SK-N-MC (cell line): Measurements from ENCODE around the gene SDR42E2.

Experiments used
- DNase-seq: peaks from one replicate; pipeline ENCODE4 v3.0.0-alpha.2; 2011; ENCODE audit warnings: low read depth, low spot score
- H3K27ac ChIP-seq: fragments of 200-600 bp; sonication (generic); 2 replicates; pipeline ENCODE4 v1.5.1; 2016; ENCODE audit warnings: mixed run types
- H3K36me3 ChIP-seq: fragments of 200-600 bp; sonication (generic); 2 replicates; pipeline ENCODE4 v1.6.1; 2017; ENCODE audit warnings: antibody characterized with exemption, low read length, mixed read lengths; ENCODE audit not compliant: insufficient read depth
- H3K4me3 ChIP-seq: fragments of 200-600 bp; sonication (generic); 2 replicates; pipeline ENCODE4 v1.5.1; 2016
- H3K9ac ChIP-seq: fragments of 200-600 bp; sonication (generic); 2 replicates; pipeline ENCODE4 v1.8.0; 2017; ENCODE audit warnings: mixed run types, mixed read lengths; ENCODE audit not compliant: insufficient read length
- H3K9me3 ChIP-seq: fragments of 200-600 bp; sonication (generic); 2 replicates; pipeline ENCODE4 v1.6.1; 2017; ENCODE audit warnings: low read depth, mild to moderate bottlenecking, antibody characterized with exemption, low read length, moderate library complexity, mixed read lengths
- EZH2 ChIP-seq: fragments of 200-600 bp; sonication (generic); IDR thresholded peaks from one replicate; pipeline ENCODE4 v1.6.1; 2017; ENCODE audit warnings: antibody characterized with exemption
- FOXP2 ChIP-seq: optimal IDR thresholded peaks from 2 replicates; pipeline ENCODE3; 2011; ENCODE audit warnings: mild to moderate bottlenecking, moderate library complexity; ENCODE audit not compliant: insufficient read depth; ENCODE audit errors: extremely low read length, control extremely low read depth
- POLR2AphosphoS5 ChIP-seq: IDR thresholded peaks from 2 replicates; pipeline ENCODE4 v1.6.1; 2012; ENCODE audit warnings: mild to moderate bottlenecking, low read depth, low read length, borderline replicate concordance

Gene SDR42E2

DNA sequence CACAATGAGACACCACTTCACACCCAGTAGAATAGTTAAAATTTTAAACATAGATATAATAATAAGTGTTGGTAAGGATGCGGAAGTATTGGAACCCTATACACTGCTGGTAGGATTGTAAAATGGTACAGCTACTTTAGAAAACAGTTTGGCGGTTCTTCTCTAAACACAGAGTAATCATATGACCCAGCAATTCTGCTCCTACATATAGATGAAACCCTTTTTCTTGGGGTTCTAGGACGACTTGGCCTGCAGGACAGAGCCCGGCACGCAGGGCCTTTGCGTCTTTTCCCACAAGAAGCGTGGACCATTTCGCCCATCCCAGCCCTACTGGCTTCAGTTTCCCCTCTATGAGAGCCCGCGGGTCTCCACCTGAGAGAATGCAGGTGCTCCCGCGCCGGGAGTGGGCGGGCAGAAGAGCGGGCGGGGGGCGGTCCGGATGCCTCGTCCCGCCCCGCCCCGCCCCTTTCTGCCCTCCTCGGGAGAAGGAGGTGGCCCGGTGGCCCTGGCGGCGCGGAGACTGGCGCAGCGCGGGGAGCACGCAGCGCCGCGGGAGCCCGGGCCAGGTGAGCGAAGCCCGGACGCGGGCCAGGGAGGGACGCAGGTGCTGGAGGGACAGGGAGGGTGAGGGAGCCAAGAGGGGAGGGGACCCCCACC, at the start of gene SDR42E2:
Gene SDR42E2, plus strand, starts transcription at position 508 of the 657 bp plus-strand sequence. CDS start 3,077 bp downstream, outside the sequence.
- Histone ChIP-seq H3K9me3 (no peaks in the 10 kb centered on the region), H3K9ac (no peak within 1 kb of the TSS), H3K4me3 (no peak within 1 kb of the TSS), H3K27ac (no peak within 1 kb of the TSS), H3K36me3 (no peaks in the 10 kb centered on the region)
- no peak for DNase-seq
- TF ChIP-seq FOXP2 (no peak), POLR2AphosphoS5 (no peak), EZH2 (no peak)

DNA sequence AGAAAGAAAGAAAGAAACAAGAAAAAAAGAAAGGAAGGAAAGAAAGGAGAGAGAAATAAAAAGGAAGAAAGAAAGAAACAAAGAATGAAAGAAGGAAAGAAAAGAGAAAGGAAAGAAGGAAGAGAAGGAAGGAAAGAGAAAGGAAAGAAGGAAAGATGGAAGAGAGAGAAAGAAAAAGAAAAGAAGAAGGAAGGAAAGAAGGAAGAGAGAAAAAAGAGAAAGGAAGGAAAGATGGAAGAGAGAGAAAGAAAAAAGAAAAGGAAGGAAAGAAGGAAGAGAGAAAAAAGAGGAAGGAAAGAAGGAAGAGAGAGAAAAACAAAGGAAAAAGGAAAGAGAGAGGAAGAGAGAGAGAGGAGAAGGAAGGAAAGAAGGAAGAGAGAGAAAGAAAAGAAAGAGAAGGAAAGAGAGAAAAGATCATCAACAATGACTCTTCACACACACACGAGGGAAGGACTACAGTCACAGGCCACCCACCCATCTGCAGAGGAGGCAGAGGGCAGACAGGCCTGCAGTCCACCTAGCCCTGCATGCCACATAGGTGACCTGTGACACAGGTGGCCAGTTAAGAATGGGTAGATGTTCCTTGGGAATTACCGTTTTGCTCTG, 46.1 kb upstream of the SDR42E2 start:
- no peak for TF ChIP-seq POLR2AphosphoS5
- TF ChIP-seq FOXP2: no peak
- no peak for TF ChIP-seq EZH2
- H3K4me3 ChIP-seq: no peak overlapping the region
- no peaks in the 10 kb centered on the region for H3K36me3 ChIP-seq
- DNase-seq: no peak
- H3K9me3 ChIP-seq: no peaks in the 10 kb centered on the region
- H3K9ac ChIP-seq: no peak overlapping the region
- H3K27ac ChIP-seq: no peak overlapping the region

DNA sequence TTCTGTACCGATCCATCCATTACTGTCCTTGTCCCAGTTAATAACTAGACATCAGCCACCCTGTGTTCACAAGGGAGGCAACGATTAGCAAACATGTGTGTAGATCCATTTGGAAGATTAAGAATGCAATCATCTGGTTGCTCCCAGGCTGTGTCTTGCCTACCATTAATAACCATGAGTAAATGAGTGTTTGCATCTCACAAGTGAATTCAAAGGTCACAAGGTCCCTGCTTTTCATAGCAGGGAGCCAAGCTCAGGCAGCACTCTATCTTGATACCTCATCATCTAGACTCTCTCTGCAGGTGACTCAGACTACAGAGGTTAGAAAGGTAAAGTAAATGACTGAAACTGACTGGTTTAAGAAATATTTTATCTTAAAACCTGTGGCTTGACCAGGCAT, 44.7 kb upstream of the SDR42E2 start:
- no peaks in the 10 kb centered on the region for H3K9me3 ChIP-seq
- H3K36me3 ChIP-seq: no peaks in the 10 kb centered on the region
- no peak overlapping the region for H3K4me3 ChIP-seq
- TF ChIP-seq POLR2AphosphoS5 (no peak), FOXP2 (no peak), EZH2 (no peak)
- H3K27ac ChIP-seq: no peak overlapping the region
- DNase-seq: no peak
- no peak overlapping the region for H3K9ac ChIP-seq

DNA sequence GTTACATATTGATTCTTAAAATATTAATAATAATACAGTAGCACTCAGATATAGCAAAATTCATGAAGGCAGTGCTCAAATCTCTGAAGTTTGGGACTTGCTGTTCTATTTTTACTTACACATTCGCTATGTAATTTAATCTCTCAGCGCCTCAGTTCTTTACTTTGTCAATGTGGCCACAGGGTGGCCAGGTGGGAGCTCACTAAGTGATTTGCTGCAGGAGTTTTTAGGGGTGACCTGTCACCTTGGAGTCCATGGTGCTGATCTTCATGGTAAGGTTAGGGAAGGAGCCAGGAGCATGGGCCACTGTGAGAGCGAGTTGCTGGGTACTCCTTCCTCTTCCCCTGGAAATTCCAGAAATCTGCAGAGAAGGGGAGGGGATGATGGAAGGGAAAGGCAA, 41.9 kb upstream of the SDR42E2 start:
- no peak overlapping the region for H3K4me3 ChIP-seq
- H3K36me3 ChIP-seq: no peaks in the 10 kb centered on the region
- no peak overlapping the region for H3K9ac ChIP-seq
- no peak for DNase-seq
- H3K9me3 ChIP-seq: no peaks in the 10 kb centered on the region
- no peak overlapping the region for H3K27ac ChIP-seq
- TF ChIP-seq EZH2 (no peak), POLR2AphosphoS5 (no peak), FOXP2 (no peak)

DNA sequence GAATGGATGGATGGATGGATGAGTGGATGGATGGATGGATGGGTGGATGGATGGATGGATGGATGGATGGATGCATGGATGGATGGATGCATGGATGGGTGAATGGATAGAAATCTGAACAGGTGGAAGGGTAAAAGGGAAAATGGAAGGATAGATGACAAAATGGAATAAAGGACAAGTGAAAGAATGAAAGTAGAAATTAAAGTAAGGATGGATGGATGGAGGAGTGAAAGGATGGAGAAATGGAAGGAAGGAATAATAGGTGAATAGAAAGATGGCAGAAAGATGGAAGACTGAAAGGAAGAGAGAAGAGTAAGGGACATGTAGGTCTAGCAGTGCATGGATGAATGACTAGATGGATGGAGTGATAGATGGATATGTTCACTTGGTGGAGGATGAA, 40.1 kb upstream of the SDR42E2 start:
- DNase-seq: no peak
- Histone ChIP-seq H3K4me3 (no peak overlapping the region), H3K27ac (no peak overlapping the region), H3K9me3 (no peaks in the 10 kb centered on the region), H3K36me3 (no peaks in the 10 kb centered on the region), H3K9ac (no peak overlapping the region)
- TF ChIP-seq POLR2AphosphoS5 (no peak), EZH2 (no peak), FOXP2 (no peak)

DNA sequence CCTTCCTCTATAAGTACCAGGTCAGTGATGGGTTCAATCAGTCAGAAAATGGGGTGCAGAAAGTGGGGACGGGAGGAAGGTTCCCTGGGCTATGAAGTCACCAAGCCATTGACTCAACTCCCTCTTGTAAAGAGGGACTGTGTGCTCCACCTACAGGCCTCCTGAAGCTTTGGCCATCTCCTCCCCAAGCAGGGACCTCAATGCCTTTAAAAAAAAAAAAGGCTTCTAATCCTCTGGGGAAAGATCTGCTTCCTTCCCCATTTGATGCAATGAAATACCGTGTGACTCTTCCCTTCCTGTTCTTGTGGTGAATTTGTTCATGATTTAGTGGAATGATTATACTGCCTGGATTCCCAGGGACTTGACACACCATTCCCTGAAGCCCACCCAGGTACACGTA, 39.2 kb upstream of the SDR42E2 start:
- no peaks in the 10 kb centered on the region for H3K9me3 ChIP-seq
- TF ChIP-seq EZH2 (no peak), FOXP2 (no peak), POLR2AphosphoS5 (no peak)
- no peak for DNase-seq

DNA sequence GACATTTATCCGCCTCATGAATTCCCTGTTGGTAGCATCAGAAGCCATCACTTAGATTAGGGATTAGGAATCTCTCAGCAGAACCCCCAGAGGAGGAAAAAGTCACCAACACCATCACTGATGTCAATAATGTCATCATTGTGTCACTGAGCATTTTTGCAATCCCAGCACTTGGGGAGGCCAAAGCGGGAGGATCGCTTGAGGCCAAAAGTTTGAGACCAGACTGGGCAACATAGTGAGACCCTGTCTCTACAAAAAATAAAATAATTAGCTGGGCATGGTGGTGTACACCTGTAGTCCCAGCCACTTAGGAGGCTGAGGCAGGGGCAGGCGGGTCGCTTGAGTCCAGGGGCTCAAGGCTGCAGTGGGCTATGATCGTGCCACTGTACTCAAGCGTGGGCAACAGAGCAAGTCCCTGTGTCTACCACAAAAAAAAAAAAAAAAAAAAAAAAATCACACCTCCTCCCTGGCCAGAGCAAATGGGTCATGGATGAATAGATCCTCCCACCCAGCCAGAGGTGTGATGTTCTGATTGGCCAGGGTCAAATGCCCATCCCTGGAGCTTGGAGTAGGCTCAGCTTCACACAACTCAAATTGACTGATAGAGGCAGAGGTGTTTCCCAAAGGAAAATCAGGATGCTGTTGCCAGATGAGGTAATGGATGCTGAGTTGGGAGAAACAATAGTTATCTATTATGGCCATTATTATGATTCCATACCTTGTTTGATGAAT, 38.4 kb upstream of the SDR42E2 start:
- Histone ChIP-seq H3K27ac (no peak overlapping the region), H3K9ac (no peak overlapping the region), H3K36me3 (no peaks in the 10 kb centered on the region), H3K9me3 (no peaks in the 10 kb centered on the region), H3K4me3 (no peak overlapping the region)
- DNase-seq: no peak
- TF ChIP-seq FOXP2 (no peak), EZH2 (no peak), POLR2AphosphoS5 (no peak)

More for the DNA sequence above, 39.2 kb upstream of the SDR42E2 start:
- Histone ChIP-seq H3K36me3 (no peaks in the 10 kb centered on the region), H3K27ac (no peak overlapping the region), H3K4me3 (no peak overlapping the region), H3K9ac (no peak overlapping the region)

DNA sequence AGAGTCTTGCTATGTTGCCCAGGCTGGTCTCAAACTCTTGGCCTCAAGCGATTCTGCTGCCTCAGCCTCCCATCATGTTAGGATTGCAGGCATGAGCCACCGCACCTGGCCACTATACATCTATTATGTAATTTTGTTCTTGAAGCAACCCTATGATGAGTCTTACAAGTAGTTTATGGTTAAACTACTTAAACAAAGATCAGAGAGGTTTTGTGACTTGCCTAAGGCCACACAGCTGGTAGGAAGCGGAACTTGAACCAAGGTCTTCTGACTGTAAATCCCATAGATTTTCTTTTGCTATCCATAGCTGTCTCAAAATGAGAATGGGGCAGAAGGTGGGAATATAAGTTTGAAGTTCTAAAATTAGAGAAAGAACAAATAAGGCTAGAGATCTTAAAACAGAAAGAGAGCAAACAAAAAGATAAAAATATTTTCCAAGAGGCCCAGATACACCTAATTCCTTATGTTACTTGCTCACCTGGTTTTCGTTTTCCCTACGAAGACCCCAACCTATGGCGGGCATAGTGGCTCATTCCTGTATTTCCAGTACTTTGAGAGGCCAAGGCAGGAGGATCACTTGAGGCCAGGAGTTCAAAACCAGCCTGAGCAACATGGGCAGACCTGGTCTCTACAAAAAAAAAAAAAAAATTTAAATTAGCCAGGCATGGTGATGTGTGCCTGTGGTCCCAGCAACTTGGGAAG, 37.6 kb upstream of the SDR42E2 start:
- Histone ChIP-seq H3K4me3 (no peak overlapping the region), H3K36me3 (no peaks in the 10 kb centered on the region), H3K27ac (no peak overlapping the region), H3K9me3 (no peaks in the 10 kb centered on the region), H3K9ac (no peak overlapping the region)
- no peak for DNase-seq
- TF ChIP-seq EZH2 (no peak), POLR2AphosphoS5 (no peak)
